GM18909 (cell line): ENCODE results near the gene SAP30.

Experiments used
- ATAC-seq: cut with Tn5 transposase; IDR thresholded peaks from one replicate; pipeline ENCODE4 v1.9.1; 2021; ENCODE audit warnings: mild to moderate bottlenecking; ENCODE audit not compliant: unreplicated experiment, poor library complexity

The SAP30 gene

GRCh38 chr4:173411106-173411693 lies 40.4 kb downstream of the SAP30 start:
- ATAC-seq: no peak

- no peak for ATAC-seq
These were observed 42.3 kb downstream of the SAP30 start for GRCh38 chr4:173413036-173413435.

GRCh38 chr4:173414456-173414855 lies 43.7 kb downstream of the SAP30 start:
- ATAC-seq: no peak

- ATAC-seq: no peak
These were observed 44.3 kb downstream of the SAP30 start for GRCh38 chr4:173415092-173415491.

GRCh38 chr4:173415885-173416653 lies 45.3 kb downstream of the SAP30 start:
- no peak for ATAC-seq

- no peak for ATAC-seq
These were observed 47.1 kb downstream of the SAP30 start for GRCh38 chr4:173417833-173418232.

GRCh38 chr4:173418639-173419038 lies 47.9 kb downstream of the SAP30 start:
- ATAC-seq: no peak

- ATAC-seq: no peak
These were observed 49.6 kb downstream of the SAP30 start for GRCh38 chr4:173420324-173420752.

GRCh38 chr4:173420801-173421200 lies 50.0 kb downstream of the SAP30 start:
- ATAC-seq: no peak

GRCh38 chr4:173424899-173425805 lies 54.4 kb downstream of the SAP30 start:
- ATAC-seq: no peak

GRCh38 chr4:173426064-173426463 lies 55.3 kb downstream of the SAP30 start:
- no peak for ATAC-seq
